NOMO-1 treated with dmso at 0.1 percent for 144 hours (cell line): ENCODE data around the gene INHBB.
"Not testable (repeated sequence)": the region's sequence is repeated elsewhere in the genome, so short reads cannot be mapped to it uniquely, and the experiment has no call there.

Experiments
- DNase-seq: peaks from one replicate; lab custom pipeline; 2025; ENCODE audit not compliant: unreplicated experiment; lab: John Stamatoyannopoulos, UW

The INHBB gene

DNA sequence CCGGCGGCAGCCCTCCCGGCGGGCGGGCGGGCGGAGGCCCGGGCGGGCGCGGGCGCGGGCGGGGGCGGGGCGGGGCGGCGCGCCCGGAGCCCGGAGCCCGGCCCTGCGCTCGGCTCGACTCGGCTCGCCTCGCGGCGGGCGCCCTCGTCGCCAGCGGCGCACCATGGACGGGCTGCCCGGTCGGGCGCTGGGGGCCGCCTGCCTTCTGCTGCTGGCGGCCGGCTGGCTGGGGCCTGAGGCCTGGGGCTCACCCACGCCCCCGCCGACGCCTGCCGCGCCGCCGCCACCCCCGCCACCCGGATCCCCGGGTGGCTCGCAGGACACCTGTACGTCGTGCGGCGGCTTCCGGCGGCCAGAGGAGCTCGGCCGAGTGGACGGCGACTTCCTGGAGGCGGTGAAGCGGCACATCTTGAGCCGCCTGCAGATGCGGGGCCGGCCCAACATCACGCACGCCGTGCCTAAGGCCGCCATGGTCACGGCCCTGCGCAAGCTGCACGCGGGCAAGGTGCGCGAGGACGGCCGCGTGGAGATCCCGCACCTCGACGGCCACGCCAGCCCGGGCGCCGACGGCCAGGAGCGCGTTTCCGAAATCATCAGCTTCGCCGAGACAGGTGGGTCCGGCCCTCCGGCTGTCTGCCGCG, at the start of gene INHBB:
Gene INHBB (plus strand): TSS at position 111 of the 641 bp plus-strand sequence. CDS start 53 bp downstream, at position 164.
- no peak for DNase-seq

DNA sequence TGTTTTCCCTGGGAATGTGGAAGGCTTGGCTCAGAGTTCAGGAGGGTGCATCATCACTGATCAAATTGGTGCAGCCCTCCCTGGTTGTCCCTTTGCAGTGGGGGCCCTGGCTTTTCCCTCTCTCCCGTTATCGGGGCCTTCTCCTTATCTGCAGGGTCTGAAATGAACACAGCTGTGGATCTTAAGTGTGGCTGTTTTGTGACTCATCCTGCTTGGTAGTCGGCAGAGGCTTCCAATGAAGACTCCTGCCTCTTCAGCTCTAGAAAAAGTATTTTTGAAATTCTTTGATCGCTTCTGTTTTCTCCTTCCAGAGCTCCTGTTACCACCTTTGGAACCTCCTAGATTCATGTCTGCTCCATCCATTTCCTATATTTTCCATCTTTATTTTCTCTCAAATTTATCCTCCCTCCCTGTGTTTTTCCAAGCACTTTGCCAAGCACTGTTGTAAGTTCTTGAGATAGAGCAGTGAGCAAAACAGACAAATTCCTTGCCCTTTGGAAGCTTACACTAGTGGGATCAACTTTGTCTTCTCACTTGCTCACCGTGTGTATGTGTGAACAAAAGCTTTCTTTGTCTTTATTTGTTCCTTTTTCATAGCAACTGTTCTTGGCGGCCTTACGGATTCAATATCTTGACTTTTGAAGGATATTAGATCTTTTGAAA, 47.6 kb upstream of the INHBB start:
- no peak for DNase-seq

- DNase-seq: no peak
Measured at GRCh38 chr2:120299004-120299403, 46.9 kb upstream of the INHBB start.

DNA sequence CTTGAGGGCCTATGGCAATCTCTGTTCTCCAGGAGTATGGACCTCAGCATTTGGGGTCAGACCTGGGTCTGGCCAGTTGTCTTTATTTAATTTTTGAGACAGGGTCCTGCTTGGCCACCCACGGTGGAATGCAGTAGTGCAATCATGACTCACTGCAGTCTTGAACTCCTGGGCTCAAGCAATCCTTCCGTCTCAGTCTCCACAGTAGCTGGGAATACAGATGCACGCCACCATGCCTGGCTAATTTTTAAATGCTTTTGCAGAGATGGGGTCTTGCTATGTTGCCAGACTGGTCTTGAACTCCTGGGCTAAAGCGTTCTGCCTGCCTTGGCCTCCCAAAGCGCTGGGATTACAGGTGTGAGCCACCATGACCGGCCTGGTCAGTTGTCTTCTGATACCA, 46.4 kb upstream of the INHBB start:
- no peak for DNase-seq

- no peak for DNase-seq
Measured at GRCh38 chr2:120300385-120300784, 45.6 kb upstream of the INHBB start.

- DNase-seq: no peak
Measured at GRCh38 chr2:120301284-120301683, 44.7 kb upstream of the INHBB start.

- no peak for DNase-seq
Measured at GRCh38 chr2:120302301-120302700, 43.6 kb upstream of the INHBB start.

DNA sequence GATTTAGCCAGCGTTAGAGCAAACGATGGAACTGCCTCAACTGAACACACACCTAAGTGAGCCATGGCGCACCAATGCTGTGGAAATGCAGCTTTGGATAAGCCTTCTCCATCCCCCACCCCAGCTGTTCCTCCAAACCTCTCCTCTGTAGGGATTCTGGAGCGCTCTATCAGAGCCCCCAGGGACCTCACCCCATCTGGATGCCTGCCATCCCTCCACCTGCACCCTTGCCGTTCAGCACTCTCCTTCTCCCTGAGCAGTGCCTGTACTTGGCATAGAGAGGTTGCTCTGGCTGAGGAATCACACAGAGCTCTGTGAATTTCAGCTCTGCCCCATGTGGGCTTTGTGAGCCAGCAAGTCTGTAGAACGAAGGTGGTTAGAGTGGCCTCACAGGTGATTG, 42.8 kb upstream of the INHBB start:
- DNase-seq: no peak

GRCh38 chr2:120305296-120305695, 40.6 kb upstream of the INHBB start:
- no peak for DNase-seq

DNA sequence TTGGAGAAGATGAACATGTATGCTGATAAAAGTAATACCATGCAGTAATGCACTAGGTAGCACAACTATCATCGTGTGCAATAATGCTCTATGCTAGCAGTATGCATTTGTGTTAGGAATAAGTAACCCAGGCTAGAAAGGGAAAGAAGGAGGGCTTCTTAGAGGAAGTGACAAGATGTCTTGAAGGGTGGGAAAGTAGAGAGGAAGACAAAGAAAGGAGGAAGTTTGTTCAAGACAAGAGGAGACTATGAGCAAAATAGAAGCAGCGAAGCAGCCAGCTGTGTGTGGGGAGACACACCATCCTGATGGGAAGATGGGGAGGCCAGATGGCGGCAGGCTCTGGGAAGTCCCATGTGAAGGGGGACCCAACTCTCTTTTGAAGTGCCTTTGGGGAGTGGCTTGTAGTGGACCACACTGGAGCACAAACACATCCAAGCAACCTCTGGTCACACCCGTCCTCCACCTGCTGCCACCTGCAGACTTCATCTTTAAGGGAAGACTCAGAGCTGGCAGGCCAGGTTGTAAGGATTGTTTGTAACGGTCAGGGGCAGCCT, 39.9 kb upstream of the INHBB start:
- no peak for DNase-seq

GRCh38 chr2:120307482-120307881, 38.5 kb upstream of the INHBB start:
- DNase-seq: no peak

DNA sequence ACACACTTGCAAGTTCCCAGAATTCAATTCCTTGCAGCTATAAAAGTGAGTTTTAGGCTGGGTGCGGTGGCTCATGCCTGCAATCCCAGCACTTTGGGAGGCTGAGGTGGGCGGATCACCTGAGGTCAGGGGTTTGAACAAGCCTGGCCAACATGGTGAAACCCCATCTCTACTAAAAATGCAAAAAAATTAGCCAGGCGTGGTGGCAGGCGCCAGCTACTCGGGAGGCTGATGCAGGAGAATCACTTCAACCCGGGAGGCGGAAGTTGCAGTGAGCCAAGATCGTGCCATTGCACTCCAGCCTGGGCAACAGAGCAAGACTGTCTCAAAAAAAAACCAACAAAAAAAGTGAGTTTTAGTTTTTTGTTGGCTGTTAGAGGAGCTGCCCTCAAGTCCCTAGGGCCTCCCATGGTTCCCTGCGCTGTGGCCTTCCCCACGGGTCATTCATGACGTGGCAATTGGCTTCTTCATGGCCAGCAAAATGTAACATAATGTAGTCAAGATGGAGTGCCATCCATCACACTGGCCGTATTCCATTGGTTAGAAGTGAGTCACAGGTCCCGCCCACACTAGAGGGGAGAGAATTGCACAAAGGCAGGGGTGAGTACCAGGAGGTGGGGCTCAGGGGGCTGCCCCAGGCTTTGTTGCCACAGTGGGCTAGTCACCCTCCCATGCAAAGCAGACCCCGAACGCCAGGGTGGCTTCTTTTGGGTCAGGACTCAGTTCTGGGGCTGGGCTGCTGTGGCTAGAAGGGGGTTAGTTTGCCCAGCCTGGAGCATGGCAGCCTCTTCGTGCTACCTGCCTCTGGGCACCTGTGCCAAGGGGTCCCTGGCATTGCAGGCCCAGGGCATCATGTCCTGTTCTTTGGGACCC, 37.7 kb upstream of the INHBB start:
- no peak for DNase-seq

GRCh38 chr2:120310136-120310535, 35.8 kb upstream of the INHBB start:
- no peak for DNase-seq

GRCh38 chr2:120310841-120311240, 35.1 kb upstream of the INHBB start:
- DNase-seq: not testable (repeated sequence)

DNA sequence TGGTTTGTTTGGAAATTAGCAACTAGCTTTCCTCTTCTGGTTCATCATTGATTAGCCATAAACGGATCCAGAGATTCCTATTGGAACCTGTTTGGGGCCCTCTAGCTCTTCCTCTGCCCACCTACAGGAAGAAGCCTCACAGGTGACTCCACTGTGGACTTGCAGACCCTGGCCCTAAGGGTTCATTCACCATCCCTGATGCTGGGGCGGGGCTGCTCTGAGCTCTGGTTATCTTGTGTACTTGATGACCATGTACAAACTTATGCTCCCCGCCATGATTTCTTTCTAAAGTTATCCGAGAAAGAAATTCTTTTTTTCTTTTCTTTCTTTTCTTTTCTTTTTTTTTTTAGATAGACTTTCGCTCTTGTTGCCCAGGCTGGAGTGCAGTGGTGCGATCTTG, 33.9 kb upstream of the INHBB start:
- no peak for DNase-seq

DNA sequence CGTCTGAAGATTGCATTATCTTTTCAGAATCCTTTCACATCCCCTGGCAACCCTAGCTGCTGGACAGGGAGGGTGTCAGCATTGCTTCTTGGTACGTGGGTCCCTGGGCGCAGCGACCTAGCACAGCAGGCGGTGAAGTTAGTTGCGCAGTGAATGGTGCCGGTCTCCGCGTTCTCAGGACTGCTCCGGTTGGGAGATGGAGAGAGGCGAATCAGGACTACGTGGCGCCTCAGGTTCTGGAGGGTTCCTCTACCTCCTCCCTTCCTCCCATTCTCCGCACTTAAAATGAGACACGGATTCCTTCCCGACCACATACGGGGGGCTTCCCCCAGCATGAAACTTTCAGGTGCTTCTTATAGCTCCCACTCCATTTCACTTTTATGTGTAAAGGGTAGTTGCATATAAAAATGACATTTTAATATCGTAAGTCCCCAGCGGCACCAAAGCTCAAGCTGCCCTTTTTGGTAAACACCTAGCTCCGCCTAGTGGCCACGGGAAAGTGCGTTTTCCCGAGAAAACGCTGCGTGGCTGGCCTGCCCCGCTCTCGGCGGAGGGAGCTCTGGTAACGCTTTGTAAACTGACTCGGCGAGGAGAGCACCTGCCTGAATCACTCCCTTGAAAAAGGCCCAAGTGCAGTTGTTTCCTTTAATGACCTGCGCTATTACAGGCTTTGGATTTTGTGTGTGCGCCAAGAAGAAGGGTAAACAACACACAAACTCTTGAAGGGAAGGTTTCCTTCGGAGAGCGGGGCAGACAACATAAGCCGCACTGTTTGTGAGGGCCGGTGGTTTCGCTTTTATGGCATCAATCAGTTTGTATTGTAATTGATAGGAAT, 32.9 kb upstream of the INHBB start:
- DNase-seq: peak; percentile 63

DNA sequence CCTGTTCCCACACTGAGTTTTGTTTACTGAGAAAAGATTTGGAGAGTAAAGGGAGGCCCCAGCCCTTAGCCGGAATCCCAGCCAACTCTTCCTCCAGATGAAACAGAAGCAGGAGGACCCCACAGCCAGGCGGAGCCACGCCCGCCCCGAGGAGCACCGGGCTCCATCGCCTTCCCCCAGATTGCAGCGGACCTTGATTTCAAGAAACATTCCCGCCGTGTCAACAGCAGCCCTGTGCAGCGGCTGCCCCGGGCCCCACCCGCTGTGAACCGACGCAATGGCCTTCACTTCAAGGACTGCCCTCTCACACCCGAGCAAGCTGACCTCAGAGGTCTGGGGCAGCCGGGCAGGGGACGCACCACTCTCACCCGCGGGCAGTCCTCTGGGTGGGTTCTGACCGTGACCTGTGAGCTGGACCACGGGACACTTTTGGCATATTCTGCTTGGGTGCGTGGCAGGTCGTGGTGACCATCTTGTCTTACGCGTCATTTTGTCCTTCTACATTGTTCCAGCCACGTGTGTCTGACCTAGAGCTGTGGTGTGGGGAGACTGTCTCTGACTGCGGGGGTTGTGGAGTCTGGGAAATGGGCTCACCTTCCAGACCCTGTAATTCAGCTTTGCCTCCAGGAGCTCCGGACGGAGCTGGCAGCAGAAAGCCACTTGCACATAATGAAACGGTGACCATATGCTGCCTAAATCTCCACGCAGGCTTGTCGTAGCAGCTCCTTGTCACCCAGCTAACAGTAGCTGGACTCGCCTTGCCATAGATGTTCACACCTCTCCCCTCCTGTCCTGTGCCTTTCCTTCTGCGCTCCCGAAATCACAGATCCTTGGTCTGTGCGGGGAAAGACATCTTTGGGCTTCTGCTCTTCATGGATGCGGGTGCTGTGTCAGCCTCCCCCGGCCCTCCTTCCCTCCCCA, 32.0 kb upstream of the INHBB start:
- DNase-seq: no peak

DNA sequence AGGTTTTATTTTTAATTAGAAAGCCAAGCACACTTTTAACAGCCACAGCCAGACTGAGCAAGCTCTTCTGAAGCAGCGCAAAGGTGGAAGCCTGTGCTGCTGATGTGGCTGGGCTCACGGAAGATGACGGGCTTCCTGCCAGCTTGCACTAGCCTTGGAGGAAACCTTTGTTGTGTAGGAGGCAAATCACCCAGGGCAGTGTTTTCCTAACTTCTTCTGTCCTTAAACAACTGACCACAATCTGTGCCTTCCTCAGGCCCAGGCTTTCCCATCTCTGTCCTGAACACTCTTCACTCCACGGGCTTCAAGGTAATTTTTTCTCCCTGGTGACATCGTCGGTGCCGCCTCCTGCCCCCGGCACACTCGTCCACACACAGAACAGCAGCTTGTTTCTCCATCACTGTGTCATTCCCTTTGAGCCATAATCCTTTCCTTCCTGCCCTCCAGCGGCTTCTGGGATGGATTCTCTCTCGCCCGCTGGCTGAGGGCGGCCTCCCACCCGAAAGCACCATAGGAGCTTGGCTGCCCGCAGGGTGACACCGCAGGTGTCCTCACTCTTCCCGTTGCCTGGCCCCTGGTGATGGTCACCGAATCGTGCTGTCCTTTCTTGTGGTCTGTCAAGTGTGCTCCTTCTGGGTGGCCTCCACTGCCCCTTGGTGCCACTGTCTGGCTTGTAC, 31.1 kb upstream of the INHBB start:
- DNase-seq: no peak

DNA sequence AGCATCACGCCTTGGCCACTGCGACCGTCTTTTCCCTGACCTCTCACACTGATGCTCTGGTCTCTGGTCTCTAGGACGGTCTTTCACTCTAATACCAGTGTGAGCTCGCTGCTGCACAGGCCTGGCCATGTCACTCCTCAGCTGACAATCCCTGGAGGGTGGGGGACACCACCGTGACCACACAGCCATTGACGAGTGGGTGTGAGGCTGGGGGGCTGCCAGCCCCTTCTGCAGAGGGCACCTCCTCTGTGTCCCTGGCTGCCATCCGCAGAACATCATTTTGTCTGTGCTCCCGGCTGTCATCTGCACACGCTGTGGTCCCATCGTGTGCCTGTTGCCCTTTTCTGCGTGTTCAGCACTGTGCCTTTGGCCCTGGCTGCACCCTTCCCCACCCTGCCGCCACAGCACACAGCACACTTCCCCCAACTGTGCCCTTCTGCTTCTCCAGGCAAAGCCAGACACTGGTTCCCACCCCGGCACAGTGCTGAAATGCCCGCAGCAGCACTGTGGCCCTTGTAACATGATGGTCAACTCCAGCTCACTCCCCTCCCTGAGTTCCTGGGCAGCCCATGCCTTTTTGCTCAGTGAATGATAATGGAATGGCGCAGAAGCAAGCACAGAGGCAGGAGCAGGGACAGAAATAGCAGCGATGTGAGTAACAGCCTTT, 30.4 kb upstream of the INHBB start:
- no peak for DNase-seq
